Astrocyte (in vitro differentiated cells and primary cell): ENCODE measurements around the gene LRRTM3. TPM values are rescaled to one million over a fixed set of nuclear protein-coding genes. Genes with fewer than 3 reads are reported as not detected.

ENCODE experiments used
- DNase-seq: peaks from one replicate; pipeline ENCODE4 v3.0.0-alpha.2; 2010; ENCODE audit warnings: low read depth
- FAIRE-seq: peaks from 2 replicates; lab custom pipeline; 2011; peaks lifted over from hg19 to GRCh38; lab: Jason Lieb, UNC
- H2AFZ ChIP-seq: 2 replicates; pipeline ENCODE4 v1.6.0; 2012; ENCODE audit warnings: low read depth, low read length, inconsistent platforms
- H3K27ac ChIP-seq: 2 replicates; pipeline ENCODE4 v1.5.1; 2011; ENCODE audit warnings: low read depth, low read length, inconsistent platforms
- H3K27me3 ChIP-seq: 2 replicates; pipeline ENCODE4 v1.6.0; 2011; ENCODE audit warnings: low read length, inconsistent platforms; ENCODE audit not compliant: insufficient read depth
- H3K36me3 ChIP-seq: 2 replicates; pipeline ENCODE4 v1.5.1; 2011; ENCODE audit warnings: low read length, inconsistent platforms; ENCODE audit not compliant: insufficient read depth
- H3K4me1 ChIP-seq: 2 replicates; pipeline ENCODE4 v1.5.1; 2011; ENCODE audit warnings: low read length, inconsistent platforms; ENCODE audit not compliant: insufficient read depth
- H3K4me2 ChIP-seq: 2 replicates; pipeline ENCODE4 v1.6.0; 2012; ENCODE audit warnings: low read length, inconsistent platforms
- H3K4me3 ChIP-seq: 2 replicates; pipeline ENCODE4 v1.5.1; 2011; ENCODE audit warnings: low read depth, mild to moderate bottlenecking, low read length, inconsistent platforms; ENCODE audit not compliant: insufficient read depth
- H3K79me2 ChIP-seq: 2 replicates; pipeline ENCODE4 v1.6.0; 2012; ENCODE audit warnings: mild to moderate bottlenecking, low read length, inconsistent platforms; ENCODE audit not compliant: insufficient read depth
- H3K9ac ChIP-seq: 2 replicates; pipeline ENCODE4 v1.6.0; 2012; ENCODE audit warnings: mild to moderate bottlenecking, low read length, inconsistent platforms
- H3K9me3 ChIP-seq: 2 replicates; pipeline ENCODE4 v1.5.1; 2012; ENCODE audit warnings: low read depth, mild to moderate bottlenecking, low read length, inconsistent platforms; ENCODE audit not compliant: insufficient read depth
- H4K20me1 ChIP-seq: 2 replicates; pipeline ENCODE4 v1.6.0; 2012; ENCODE audit warnings: low read length, inconsistent platforms; ENCODE audit not compliant: insufficient read depth
- H3K27ac Mint-ChIP-seq: one replicate; pipeline ENCODE4 v1.8.0; 2021; ENCODE audit warnings: mild to moderate bottlenecking, mixed read lengths; ENCODE audit not compliant: unreplicated experiment
- H3K27me3 Mint-ChIP-seq: one replicate; pipeline ENCODE4 v1.8.0; 2021; ENCODE audit warnings: low read depth, mixed read lengths; ENCODE audit not compliant: unreplicated experiment
- H3K36me3 Mint-ChIP-seq: one replicate; pipeline ENCODE4 v1.8.0; 2021; ENCODE audit warnings: low read depth, mixed read lengths; ENCODE audit not compliant: unreplicated experiment
- H3K4me1 Mint-ChIP-seq: one replicate; pipeline ENCODE4 v1.8.0; 2021; ENCODE audit warnings: low read depth, mixed read lengths; ENCODE audit not compliant: unreplicated experiment
- H3K4me3 Mint-ChIP-seq: one replicate; pipeline ENCODE4 v1.8.0; 2021; ENCODE audit warnings: mild to moderate bottlenecking, moderate library complexity, mixed read lengths; ENCODE audit not compliant: unreplicated experiment
- H3K9me3 Mint-ChIP-seq: one replicate; pipeline ENCODE4 v1.8.0; 2021; ENCODE audit warnings: mild to moderate bottlenecking, mixed read lengths; ENCODE audit not compliant: unreplicated experiment
- CTCF ChIP-seq: IDR thresholded peaks from 2 replicates; pipeline ENCODE4 v1.5.1; 2011; ENCODE audit warnings: low read depth, mild to moderate bottlenecking, inconsistent platforms, low read length, moderate library complexity; ENCODE audit not compliant: insufficient read depth
- EZH2 ChIP-seq: IDR thresholded peaks from 2 replicates; pipeline ENCODE4 v1.6.1; 2012; ENCODE audit warnings: mild to moderate bottlenecking, low read length, inconsistent platforms; ENCODE audit not compliant: insufficient read depth
- total RNA-seq: library from RNA; stranded (reverse); gene quantifications from 2 replicates; pipeline ENCODE4 v1.2.1, GENCODE V29; 2021

Gene LRRTM3
- total RNA-seq, 1 donor from 2014 or later = 0.09 TPM

- no peak for DNase-seq
- FAIRE-seq = no peak
- Histone ChIP-seq H3K4me3 (no peak overlapping the region), H3K4me2 (no peak overlapping the region), H3K36me3 (no peaks in the 10 kb centered on the region), H3K27me3 (no peaks in the 10 kb centered on the region), H4K20me1 (no peaks in the 10 kb centered on the region), H2AFZ (no peak overlapping the region), H3K27ac (no peak overlapping the region), H3K4me1 (no peaks in the 10 kb centered on the region), H3K79me2 (no peaks in the 10 kb centered on the region), H3K9ac (no peak overlapping the region), H3K9me3 (no peaks in the 10 kb centered on the region)
- Mint-ChIP-seq H3K36me3 (no peaks in the 10 kb centered on the region), H3K9me3 (no peaks in the 10 kb centered on the region), H3K27me3 (no peaks in the 10 kb centered on the region), H3K4me1 (no peaks in the 10 kb centered on the region), H3K4me3 (no peak overlapping the region), H3K27ac (no peak overlapping the region)
- TF ChIP-seq EZH2 (no peak), CTCF (no peak)
These were observed 39.0 kb upstream of the LRRTM3 start for GRCh38 chr10:66886848-66887247.

GRCh38 chr10:66888237-66888636, 37.6 kb upstream of the LRRTM3 start:
- TF ChIP-seq CTCF (no peak), EZH2 (no peak)
- H3K79me2 ChIP-seq = no peaks in the 10 kb centered on the region
- no peaks in the 10 kb centered on the region for H3K9me3 ChIP-seq
- H3K27ac ChIP-seq = no peak overlapping the region
- no peaks in the 10 kb centered on the region for H3K36me3 ChIP-seq
- no peak for DNase-seq
- FAIRE-seq = no peak
- H3K4me1 ChIP-seq = no peaks in the 10 kb centered on the region
- Mint-ChIP-seq H3K4me3 (no peak overlapping the region), H3K4me1 (no peaks in the 10 kb centered on the region), H3K9me3 (no peaks in the 10 kb centered on the region), H3K27me3 (no peaks in the 10 kb centered on the region), H3K27ac (no peak overlapping the region), H3K36me3 (no peaks in the 10 kb centered on the region)
- no peak overlapping the region for H3K4me2 ChIP-seq
- no peaks in the 10 kb centered on the region for H3K27me3 ChIP-seq
- no peak overlapping the region for H3K9ac ChIP-seq
- no peak overlapping the region for H3K4me3 ChIP-seq
- H4K20me1 ChIP-seq = no peaks in the 10 kb centered on the region
- H2AFZ ChIP-seq = no peak overlapping the region

GRCh38 chr10:66892871-66893270, 33.0 kb upstream of the LRRTM3 start:
- Histone ChIP-seq H3K4me2 (no peak overlapping the region), H3K4me3 (no peak overlapping the region), H3K4me1 (no peaks in the 10 kb centered on the region), H3K9ac (no peak overlapping the region), H3K27me3 (no peaks in the 10 kb centered on the region), H3K9me3 (no peaks in the 10 kb centered on the region), H3K36me3 (no peaks in the 10 kb centered on the region), H2AFZ (no peak overlapping the region), H4K20me1 (no peaks in the 10 kb centered on the region), H3K79me2 (no peaks in the 10 kb centered on the region), H3K27ac (no peak overlapping the region)
- FAIRE-seq = no peak
- Mint-ChIP-seq H3K36me3 (no peaks in the 10 kb centered on the region), H3K27me3 (no peaks in the 10 kb centered on the region), H3K9me3 (peaks cover under 1% of the 10 kb centered on the region), H3K4me3 (no peak overlapping the region), H3K4me1 (no peaks in the 10 kb centered on the region), H3K27ac (no peak overlapping the region)
- TF ChIP-seq EZH2 (no peak), CTCF (no peak)
- no peak for DNase-seq
